GM19467 (cell line): ENCODE data around the gene PIGU.
"Not testable (repeated sequence)": the region's sequence is repeated elsewhere in the genome, so short reads cannot be mapped to it uniquely, and the experiment has no call there.

Experiments
- ATAC-seq: cut with Tn5 transposase; IDR thresholded peaks from one replicate; pipeline ENCODE4 v1.9.1; 2021; ENCODE audit warnings: mild to moderate bottlenecking, moderate library complexity; ENCODE audit not compliant: unreplicated experiment

The PIGU gene

GRCh38 chr20:34663213-34663943 lies 13.5 kb downstream of the PIGU start:
- no peak for ATAC-seq

GRCh38 chr20:34661811-34662210 lies 15.1 kb downstream of the PIGU start:
- ATAC-seq = not testable (repeated sequence)

DNA sequence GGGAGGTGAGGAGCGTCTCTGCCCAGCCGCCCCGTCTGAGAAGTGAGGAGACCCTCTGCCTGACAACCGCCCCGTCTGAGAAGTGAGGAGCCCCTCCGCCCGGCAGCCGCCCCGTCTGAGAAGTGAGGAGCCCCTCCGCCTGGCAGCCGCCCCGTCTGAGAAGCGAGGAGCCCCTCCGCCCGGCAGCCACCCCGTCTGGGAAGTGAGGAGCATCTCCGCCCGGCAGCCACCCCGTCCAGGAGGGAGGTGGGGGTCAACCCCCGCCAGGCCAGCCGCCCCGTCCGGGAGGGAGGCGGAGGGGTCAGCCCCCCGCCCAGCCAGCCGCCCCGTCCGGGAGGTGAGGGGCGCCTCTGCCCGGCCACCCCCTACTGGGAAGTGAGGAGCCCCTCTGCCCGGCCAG lies 18.2 kb downstream of the PIGU start:
- ATAC-seq = not testable (repeated sequence)

- no peak for ATAC-seq
Measured at GRCh38 chr20:34654207-34654744, 22.6 kb downstream of the PIGU start.

DNA sequence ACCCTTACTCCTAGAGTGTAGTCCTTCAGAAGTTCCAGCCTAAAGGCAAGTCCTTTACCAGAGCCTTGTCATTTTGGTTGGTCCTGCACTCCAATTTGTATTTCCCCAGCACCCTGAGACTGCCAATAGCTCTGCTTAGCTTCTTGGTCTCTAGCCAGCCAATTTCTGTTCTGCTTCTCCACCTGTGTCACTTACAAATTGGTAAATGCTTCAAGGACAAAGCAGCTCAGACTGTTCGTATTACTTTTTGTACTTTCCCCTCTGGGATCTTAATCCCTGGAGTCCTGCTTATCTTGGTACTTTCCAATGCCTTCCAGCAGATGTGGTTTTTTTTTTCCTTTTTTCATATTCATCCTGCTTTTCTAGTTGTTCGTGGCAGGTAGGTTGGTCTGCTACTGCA lies 25.7 kb downstream of the PIGU start:
- ATAC-seq = no peak

DNA sequence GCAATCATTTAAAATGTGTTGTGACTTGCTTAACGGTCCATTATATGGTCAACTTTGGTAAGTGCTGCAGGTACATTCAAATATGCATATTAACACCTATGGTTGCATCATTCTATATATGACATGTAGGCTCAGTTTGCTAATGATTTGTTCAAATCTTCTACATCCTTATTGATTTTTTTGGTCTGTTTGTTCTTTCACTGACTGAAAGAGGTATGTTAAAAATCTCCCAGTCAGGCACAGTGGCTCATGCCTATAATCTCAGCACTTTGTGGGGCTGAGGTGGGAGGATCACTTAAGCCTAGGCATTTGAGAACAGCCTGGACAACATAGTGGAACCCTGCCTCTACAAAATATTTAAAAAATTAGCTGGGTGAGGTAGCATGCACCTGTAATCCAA lies 29.2 kb downstream of the PIGU start:
- ATAC-seq = no peak

DNA sequence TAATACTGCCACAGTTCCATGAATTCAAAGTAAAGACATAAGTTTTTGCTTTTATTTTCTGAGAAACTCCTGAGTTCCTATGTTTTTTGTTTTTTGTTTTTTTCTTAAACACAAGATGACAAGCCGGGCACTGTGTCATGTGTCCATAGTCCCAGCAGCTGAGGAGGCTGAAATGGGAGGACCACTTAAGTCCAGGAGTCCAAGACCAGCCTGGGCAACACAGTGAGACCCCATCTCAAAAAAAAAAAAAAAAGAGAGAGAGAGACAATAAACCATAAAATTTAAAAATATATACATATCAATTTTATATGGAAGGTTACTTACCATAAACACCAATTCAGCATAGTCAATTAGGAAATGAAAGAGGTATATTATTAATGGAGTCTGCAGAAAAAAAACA lies 31.9 kb downstream of the PIGU start:
- no peak for ATAC-seq

GRCh38 chr20:34644345-34644744 lies 32.5 kb downstream of the PIGU start:
- ATAC-seq = no peak

- no peak for ATAC-seq
Measured at GRCh38 chr20:34643928-34644327, 33.0 kb downstream of the PIGU start.

GRCh38 chr20:34642009-34642408 lies 34.9 kb downstream of the PIGU start:
- no peak for ATAC-seq

- no peak for ATAC-seq
Measured at GRCh38 chr20:34639755-34640222, 37.1 kb downstream of the PIGU start.

GRCh38 chr20:34638532-34638931 lies 38.4 kb downstream of the PIGU start:
- no peak for ATAC-seq

DNA sequence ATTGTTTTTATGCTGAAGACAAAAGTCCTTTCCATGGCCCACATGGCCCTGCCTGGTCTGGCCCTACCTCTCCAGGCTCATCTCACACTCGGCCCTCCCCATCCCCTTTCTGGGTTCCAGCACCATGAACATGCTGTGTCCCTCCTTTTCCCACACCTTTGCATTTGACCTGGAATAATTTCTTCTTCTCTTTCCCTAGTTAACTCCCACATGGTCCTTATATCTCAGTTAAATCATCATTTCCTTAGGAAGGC lies 38.9 kb downstream of the PIGU start:
- ATAC-seq = no peak

DNA sequence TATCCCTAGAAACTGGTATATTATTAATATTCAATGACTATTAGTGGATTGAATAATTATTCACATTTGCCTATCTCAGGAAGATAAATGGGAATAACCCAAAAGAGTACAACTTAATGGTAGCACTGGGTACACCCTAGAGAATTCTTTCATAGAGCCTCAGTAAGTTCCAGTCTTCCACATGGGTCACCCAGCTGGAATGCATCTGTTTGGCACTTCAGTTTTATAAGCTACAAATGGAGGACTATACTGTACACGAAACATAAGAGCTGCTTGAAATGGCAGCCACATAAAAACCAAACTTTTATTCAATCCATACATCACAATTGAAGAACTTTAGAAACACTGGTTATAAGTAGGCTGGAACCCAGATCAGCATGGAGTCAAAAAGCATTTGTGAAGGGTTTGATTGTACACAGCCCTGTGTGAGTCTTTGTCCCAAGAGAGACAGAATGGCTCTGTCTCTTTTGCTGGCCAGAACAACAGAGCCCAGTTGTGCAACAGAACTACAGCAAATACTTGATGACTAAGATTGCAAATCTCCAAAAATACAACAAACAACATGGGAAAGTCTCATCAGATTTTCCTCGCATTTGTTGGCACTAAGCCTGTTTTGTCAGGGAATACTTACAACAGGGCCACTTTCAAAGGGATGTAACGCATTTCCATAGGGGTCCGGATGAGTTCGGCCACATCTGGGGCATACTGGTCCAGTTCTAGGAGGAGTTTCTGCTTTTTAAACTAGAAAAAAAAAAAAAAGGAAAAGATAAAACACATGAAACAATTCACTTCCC lies 39.5 kb downstream of the PIGU start:
- ATAC-seq = no peak

DNA sequence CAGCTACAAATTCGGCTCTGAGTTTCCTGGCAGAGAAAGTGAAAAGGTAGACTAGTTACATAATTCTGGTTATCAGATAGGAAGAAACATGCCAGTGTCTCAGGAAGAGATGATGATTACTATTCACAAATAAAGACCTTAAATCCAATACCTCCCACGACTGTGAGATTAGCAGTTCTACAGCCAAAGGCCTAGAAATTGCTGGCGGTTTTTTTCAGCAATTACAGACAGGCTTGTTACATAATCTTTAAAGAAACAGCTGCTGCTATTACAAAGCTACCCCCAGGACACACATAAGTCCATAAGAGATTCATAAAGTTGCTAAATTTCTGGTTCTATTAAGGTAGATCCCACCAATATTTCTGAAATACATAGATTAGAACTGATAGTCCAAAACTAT lies 40.2 kb downstream of the PIGU start:
- ATAC-seq = no peak

DNA sequence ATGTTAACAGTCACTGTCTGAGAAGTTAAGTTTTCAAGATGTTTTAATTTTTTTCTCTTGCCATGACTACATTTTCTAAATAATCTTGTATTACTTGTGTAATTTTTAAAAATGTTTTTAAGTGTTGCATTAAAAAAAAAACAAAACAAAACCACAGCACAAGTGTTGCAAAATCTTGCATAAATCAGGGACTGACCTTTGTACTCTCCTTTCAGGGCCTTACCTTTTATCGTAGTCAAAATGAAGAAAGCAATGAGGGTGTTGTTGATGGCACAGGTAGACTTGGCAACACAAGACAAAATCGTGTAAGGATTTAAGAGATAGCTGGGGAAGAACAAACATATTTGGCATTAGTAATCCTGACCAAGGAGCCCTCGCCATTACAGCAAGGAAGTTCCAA lies 42.5 kb downstream of the PIGU start:
- ATAC-seq = no peak

- ATAC-seq = no peak
Measured at GRCh38 chr20:34632870-34633452, 43.9 kb downstream of the PIGU start.

GRCh38 chr20:34629904-34630303 lies 47.0 kb downstream of the PIGU start:
- no peak for ATAC-seq

GRCh38 chr20:34629342-34629741 lies 47.5 kb downstream of the PIGU start:
- ATAC-seq = no peak

DNA sequence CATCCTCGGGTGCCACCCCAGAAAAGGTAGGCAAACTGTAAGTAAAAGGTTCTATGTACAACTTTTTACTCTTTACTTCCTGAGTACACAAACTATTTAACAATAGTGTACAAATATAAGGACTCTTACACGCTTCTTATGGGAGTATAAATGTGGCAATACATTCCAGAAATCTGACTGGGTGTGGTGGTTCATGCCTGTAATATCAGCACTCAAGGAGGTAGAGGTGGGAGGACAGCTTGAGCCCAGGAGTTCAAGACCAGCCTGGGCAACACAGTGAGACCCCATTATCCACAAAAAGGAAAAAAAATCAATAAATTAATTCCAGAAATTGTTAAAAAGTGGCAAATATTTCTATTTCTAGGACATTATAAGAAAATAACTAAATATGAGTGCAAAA lies 48.9 kb downstream of the PIGU start:
- ATAC-seq = no peak

DNA sequence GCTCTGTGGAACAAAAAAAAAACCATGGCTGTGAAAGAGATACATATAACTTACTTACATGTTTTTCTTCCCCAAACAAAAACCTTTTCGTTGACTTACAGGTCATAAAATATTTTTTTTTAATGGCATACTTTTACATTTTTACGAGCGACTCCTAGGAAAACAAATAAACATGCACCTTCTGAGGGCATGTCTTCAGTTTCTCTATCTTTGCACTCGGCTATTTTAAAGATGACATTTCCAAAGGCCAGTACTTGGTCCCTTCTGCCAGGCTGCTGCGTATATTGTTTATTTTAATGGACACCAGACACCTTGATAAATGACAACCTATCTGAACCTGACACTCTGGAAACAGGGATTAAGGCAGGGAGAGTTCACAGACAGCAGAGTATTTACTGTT lies 49.4 kb downstream of the PIGU start:
- no peak for ATAC-seq

DNA sequence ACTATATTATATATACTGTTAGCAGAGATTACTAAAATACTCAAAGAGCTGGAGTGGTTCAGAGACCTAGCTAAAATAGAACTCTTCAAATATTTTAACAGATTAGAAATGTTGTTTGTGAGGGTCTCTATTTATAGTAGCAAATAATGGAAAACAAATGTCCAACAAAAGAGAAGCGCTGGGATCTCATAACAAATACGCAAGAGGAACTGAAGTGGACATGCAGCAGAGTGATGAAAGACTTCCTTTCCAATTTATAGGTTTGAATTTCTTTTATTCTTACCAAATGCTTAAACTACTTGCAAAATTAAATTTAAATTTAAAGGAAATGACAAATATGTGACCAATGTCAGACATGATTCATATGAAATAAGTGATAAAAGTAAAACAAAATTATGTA lies 49.9 kb downstream of the PIGU start:
- no peak for ATAC-seq
